Activated T-helper 9 cell treated with anti-CD3 and anti-CD28 coated beads, Interleukin-2, amount 50 U/mL, for 16 hours (primary cell): ENCODE measurements around the gene SH3GL1.

Experiments
- DNase-seq: peaks from one replicate; pipeline ENCODE4 v3.0.0-alpha.2; 2020; ENCODE audit warnings: low read depth

SH3GL1 gene

DNA sequence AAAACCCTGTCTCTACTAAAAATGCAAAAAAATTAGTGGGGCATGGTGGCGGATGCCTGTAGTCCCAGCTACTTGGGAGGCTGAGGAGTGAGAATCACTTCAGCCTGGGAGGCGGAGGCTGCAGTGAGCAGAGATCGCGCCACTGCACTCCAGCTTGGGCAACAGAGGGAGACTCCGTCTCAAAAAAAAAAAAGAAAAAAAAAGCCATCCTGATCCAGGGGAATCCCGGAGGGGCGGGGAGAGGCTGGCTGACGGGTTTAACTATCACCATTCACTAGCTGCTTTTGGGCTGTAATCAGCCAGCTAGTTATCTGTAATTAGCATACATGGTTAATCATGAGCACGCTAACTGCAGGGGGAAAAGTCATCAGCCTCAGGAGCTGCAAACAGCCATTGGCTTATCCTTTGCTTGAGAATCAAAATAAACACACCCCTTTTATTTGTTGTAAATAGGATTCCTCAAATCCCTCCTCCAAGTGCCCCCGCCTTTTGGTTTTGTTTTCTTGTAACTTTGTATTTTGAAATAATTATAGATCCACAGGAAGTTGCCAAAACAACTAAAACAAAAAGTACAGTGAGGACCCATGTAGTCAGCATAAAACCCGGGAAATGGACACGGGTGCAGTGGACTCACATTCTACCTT is 86.4 kb downstream of the SH3GL1 start:
- no peak for DNase-seq
